GM19372 (cell line): ENCODE results near the gene KRT7.
"Not testable (repeated sequence)": the region's sequence is repeated elsewhere in the genome, so short reads cannot be mapped to it uniquely, and the experiment has no call there.

Experiments used
- ATAC-seq: cut with Tn5 transposase; IDR thresholded peaks from one replicate; pipeline ENCODE4 v1.9.1; 2021; ENCODE audit warnings: mild to moderate bottlenecking, low read depth, moderate library complexity; ENCODE audit not compliant: unreplicated experiment

Gene KRT7

GRCh38 chr12:52252728-52253343, 19.8 kb downstream of the KRT7 start:
- ATAC-seq: no peak

GRCh38 chr12:52253391-52254179, 20.5 kb downstream of the KRT7 start:
- ATAC-seq: no peak

GRCh38 chr12:52254180-52254964, 21.3 kb downstream of the KRT7 start:
- ATAC-seq: no peak

GRCh38 chr12:52254965-52255751, 22.1 kb downstream of the KRT7 start:
- ATAC-seq: no peak

- no peak for ATAC-seq
Measured at GRCh38 chr12:52255926-52256583, 23.0 kb downstream of the KRT7 start.

GRCh38 chr12:52256584-52256935, 23.5 kb downstream of the KRT7 start:
- no peak for ATAC-seq

- ATAC-seq: no peak
Measured at GRCh38 chr12:52257074-52257551, 24.1 kb downstream of the KRT7 start.

- ATAC-seq: not testable (repeated sequence)
Measured at GRCh38 chr12:52257922-52258321, 24.9 kb downstream of the KRT7 start.

- ATAC-seq: no peak
Measured at GRCh38 chr12:52258335-52258901, 25.4 kb downstream of the KRT7 start.

GRCh38 chr12:52259657-52260243, 26.7 kb downstream of the KRT7 start:
- ATAC-seq: no peak

GRCh38 chr12:52260361-52261207, 27.5 kb downstream of the KRT7 start:
- no peak for ATAC-seq

GRCh38 chr12:52261208-52261484, 28.1 kb downstream of the KRT7 start:
- no peak for ATAC-seq

GRCh38 chr12:52262286-52262685, 29.2 kb downstream of the KRT7 start:
- ATAC-seq: no peak

- ATAC-seq: no peak
Measured at GRCh38 chr12:52263761-52264434, 30.9 kb downstream of the KRT7 start.

- no peak for ATAC-seq
Measured at GRCh38 chr12:52264435-52264825, 31.4 kb downstream of the KRT7 start.

GRCh38 chr12:52266514-52266913, 33.5 kb downstream of the KRT7 start:
- ATAC-seq: no peak

- ATAC-seq: no peak
Measured at GRCh38 chr12:52267266-52267665, 34.2 kb downstream of the KRT7 start.

- ATAC-seq: no peak
Measured at GRCh38 chr12:52267699-52268098, 34.7 kb downstream of the KRT7 start.
